ENCODE results near the gene HPN. TPM values are rescaled to one million over a fixed set of nuclear protein-coding genes. Genes with fewer than 3 reads are reported as not detected.

Gene HPN
- total and polyA plus RNA-seq, 2 of the 13 experiments (the other 11 are each of a cell fraction or from before 2014, with no cell fraction given) = 46.7 to 261 TPM

GRCh38 chr19:35059006-35059798 is 17.7 kb downstream of the HPN start:
- Histone ChIP-seq H3K4me1 (ENCODE audit: insufficient read depth, low read length) (0 out of 2 replicates have a peak, but pooled peaks cover 1% of the 10 kb centered on the region), H3K27ac (ENCODE audit: extremely low read length, insufficient read depth, low read length) (no peak overlapping the region), H3K9ac (ENCODE audit: insufficient read depth, low read depth, low read length) (no peak overlapping the region), H2AFZ (ENCODE audit: low read length) (no peak overlapping the region), H3K9me3 (ENCODE audit: low read length) (no peaks in the 10 kb centered on the region), H4K20me1 (ENCODE audit: insufficient read depth, low read length) (peaks cover 28% of the 10 kb centered on the region; the same call in 1 of the 2 replicates), H3K4me3 (replicated peaks in 1 of 3; ENCODE audit: insufficient read depth in 1 of 3, low read depth in 2 of 3, low read length in 3 of 3) (no peak overlapping the region), H3K79me2 (ENCODE audit: insufficient read depth, low read length) (no peaks in the 10 kb centered on the region), H3K4me2 (ENCODE audit: low read depth, low read length) (no peak overlapping the region), H3K36me3 (replicated peaks in 1 of 2; ENCODE audit: control insufficient read depth in 1 of 2, insufficient read depth in 2 of 2, low read length in 2 of 2) (peaks cover 12 to 18% of the 10 kb centered on the region in 2 experiments; a peak in 4 of 5 replicates), H3K27me3 (ENCODE audit: control insufficient read depth in 1 of 2, insufficient read depth in 2 of 2, low read length in 2 of 2) (no peaks in the 10 kb centered on the region)
- in situ Hi-C loops (cut with HindIII; ENCODE audit: extremely low pct_ligation_motif_present, low pct_unique_long_range_greater_than_20kb) = no loop called here
- no TSS peak for BruUV-seq (replicated peaks)
- no peak for DNase-seq (ENCODE audit: low spot score)
- ATAC-seq = peak; percentile 7
- ChIA-PET CTCF (ENCODE audit: low intra/inter-chr PET ratio, low total read pairs) (no interaction called here), POLR2A (no interaction called here)
- 99% methylated on average over 12 of the region's 26 CpGs for WGBS (ENCODE audit: low lambda C conversion rate)
- intact Hi-C loops (cut with micrococcal nuclease; ENCODE audit: unreplicated experiment) = no loop called here
- FAIRE-seq = no peak
- TF ChIP-seq ZNF691 (CRISPR knock-in tag; IDR thresholded peaks at IDR 0.05; ENCODE audit: borderline replicate concordance, low read depth) (no peak), CHCHD3 (CRISPR knock-in tag; IDR thresholded peaks at IDR 0.05) (no peak), ZNF121 (CRISPR knock-in tag; IDR thresholded peaks at IDR 0.05) (peak; percentile 65), BATF2 (CRISPR knock-in tag; IDR thresholded peaks at IDR 0.05) (no peak), U2AF2 (IDR thresholded peaks at IDR 0.05; ENCODE audit: low read depth, low read length) (no peak), TEAD2 (CRISPR knock-in tag; IDR thresholded peaks at IDR 0.05) (no peak), CBX2 (IDR thresholded peaks at IDR 0.05; ENCODE audit: low read depth, low read length) (no peak), CBX2 (CRISPR knock-in tag; IDR thresholded peaks at IDR 0.05; ENCODE audit: low read depth) (no peak), PREB (CRISPR knock-in tag; IDR thresholded peaks at IDR 0.05) (no peak), ZNF747 (CRISPR knock-in tag; IDR thresholded peaks at IDR 0.05; ENCODE audit: borderline replicate concordance) (no peak), ZBTB7B (CRISPR knock-in tag; IDR thresholded peaks at IDR 0.05) (no peak), PRDM15 (CRISPR knock-in tag; IDR thresholded peaks at IDR 0.05) (no peak), ZNF335 (CRISPR knock-in tag; IDR thresholded peaks at IDR 0.05) (no peak), TMF1 (CRISPR knock-in tag; IDR thresholded peaks at IDR 0.05; ENCODE audit: low read depth) (no peak), AKAP8 (CRISPR knock-in tag; IDR thresholded peaks at IDR 0.05) (0 out of 2 replicates have a peak, but pooled peaks have one; percentile 29), ZNF530 (CRISPR knock-in tag; IDR thresholded peaks at IDR 0.05; ENCODE audit: low read depth) (no peak)
